Measurements from ENCODE around the gene SLC9C2.
A peak's percentile ranks its signal among the peaks of the same experiment; 100 is the strongest.
"Not testable (repeated sequence)": the region's sequence is repeated elsewhere in the genome, so short reads cannot be mapped to it uniquely, and the experiment has no call there.

SLC9C2 gene

DNA sequence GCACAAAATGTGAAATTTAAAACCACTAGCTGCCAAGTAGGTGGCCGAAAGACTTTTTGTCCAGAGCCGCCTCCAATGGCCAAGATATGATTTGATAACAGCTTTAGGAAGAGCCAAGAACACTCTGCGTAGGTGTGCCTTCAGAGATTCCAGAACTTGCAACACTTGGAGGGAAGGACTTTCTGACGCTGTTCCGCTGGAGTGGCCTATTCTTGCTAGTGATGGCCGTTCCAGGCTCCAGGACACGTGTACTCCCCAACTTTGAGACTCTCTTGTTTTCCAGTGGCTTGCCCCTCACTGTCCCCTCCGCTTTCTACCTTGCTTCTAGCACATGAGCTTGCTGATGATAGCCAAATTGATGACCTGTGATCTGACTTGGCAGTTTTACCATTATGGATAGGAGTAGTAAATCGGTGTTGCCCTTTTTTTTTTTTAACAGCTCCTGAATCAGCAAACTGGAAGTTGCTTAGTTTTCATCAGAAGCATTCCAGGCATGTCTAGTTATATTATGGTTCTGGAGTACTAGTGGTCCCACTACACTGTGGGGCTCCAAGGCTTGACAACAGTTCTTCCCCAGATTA is 124.7 kb downstream of the SLC9C2 start:
- no peak for DNase-seq

- DNase-seq, result peak; percentile 80
Measured at GRCh38 chr1:173477286-173478093, 125.4 kb downstream of the SLC9C2 start, which contains the start of gene PRDX6. Gene PRDX6, plus strand, starts transcription at chr1:173477335. Its CDS starts 63 bp downstream, at chr1:173477398.

DNA sequence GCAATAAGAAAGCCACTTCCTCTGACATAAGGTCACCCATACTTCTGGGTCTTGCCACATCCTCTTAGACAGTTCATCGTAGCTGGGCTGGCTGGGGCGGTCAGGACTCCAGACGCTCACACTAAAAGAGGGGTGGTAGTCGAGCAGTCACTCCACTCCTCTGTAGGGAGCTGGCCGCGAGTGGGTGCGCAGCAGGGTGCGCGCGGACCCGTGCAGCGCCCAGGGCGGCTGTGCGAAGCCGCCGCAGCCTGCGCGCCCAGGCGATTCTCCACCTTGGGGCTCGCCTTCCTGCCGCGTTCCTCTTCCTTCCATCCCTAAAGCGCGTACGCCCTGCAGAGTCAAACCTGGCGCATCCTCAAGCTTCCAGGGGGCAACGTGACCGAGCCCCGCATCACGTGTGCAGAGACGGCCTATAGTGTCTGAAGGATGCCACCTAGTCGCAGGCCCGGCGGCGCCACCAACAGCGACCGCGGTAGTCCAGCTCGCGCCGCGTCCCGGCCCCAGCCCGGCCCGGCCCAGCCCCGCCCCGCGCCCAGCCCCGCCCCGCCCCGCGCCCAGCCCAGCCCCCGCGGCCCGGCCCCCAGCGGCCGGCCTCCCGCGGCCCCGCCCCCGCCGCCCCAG is 126.1 kb downstream of the SLC9C2 start:
- DNase-seq, result peak; percentile 84

DNA sequence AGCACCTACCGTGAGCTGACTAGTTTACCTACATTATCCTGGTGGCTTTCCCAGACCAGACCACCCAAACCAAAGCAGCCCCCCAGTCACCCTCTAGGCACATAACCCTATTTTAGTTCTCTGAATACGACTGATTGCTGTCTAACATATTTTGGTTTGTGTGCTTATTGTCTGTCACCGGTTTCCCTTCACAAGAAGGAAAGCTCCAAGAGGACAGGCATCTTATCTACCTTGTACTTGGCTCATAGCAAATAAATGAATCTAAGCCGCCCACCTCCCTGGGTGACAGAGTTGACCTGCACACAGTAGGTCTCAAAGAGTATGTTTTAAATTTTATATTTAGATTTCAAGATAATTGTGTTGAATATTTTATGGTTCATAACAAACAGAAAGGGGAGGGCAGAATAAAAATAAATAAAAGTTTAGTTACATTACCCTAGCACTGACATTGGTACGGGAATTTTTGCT is 126.6 kb downstream of the SLC9C2 start:
- DNase-seq, result no peak

DNA sequence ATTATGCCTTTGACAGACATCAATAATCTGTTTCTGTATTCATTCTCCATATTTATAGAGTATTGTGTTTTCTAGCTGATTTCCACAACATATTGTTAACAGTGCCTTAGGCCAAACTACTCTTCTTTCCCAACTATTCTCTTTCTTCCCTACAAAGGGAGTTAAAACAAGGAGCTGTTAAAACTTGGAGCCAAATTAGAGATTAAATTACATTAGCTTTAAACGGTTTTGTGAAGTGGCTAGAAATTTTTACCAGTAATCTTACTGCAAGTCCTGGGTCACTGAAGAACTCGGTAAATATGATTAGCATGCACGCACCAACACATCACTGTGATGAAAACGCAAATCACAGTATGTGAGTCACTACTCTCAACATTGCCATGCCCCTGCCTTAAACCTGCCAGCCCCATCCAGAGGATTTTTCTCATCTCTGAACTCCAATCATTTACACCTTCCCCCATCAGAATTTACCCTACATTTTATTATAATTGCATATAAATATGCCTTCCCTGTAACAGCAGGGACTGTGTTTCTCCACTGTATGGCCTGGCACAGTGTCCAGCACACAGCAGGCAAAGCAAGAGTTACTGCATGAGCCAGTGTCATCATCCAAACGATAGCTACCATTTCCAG is 127.2 kb downstream of the SLC9C2 start:
- no peak for DNase-seq

- DNase-seq, result not testable (repeated sequence)
Measured at GRCh38 chr1:173474780-173475421, 128.0 kb downstream of the SLC9C2 start.

GRCh38 chr1:173474097-173474779 is 128.6 kb downstream of the SLC9C2 start:
- no peak for DNase-seq

DNA sequence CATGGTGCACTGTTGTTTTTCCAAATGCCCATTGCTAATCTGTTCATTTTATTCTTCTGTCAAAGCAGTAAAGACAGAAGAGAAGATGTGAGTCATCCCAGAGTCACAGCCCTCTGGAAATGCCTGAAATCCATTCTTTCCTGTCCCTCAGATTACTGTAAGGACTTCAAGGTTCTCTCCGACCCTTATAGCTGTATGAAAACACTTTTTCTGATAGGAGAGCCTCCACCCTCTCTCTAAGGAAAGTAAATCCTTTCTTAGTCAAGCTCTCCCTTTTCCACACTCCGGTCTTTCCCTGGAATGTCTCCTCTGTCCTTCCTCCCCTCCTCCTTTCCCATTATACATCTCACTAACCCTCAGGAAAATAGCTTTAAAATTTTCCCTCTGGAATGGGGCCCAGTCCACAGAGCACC is 129.3 kb downstream of the SLC9C2 start:
- DNase-seq, result no peak

- no peak for DNase-seq
Measured at GRCh38 chr1:173470608-173471007, 132.3 kb downstream of the SLC9C2 start.

GRCh38 chr1:173469656-173470055 is 133.2 kb downstream of the SLC9C2 start:
- DNase-seq, result no peak

DNA sequence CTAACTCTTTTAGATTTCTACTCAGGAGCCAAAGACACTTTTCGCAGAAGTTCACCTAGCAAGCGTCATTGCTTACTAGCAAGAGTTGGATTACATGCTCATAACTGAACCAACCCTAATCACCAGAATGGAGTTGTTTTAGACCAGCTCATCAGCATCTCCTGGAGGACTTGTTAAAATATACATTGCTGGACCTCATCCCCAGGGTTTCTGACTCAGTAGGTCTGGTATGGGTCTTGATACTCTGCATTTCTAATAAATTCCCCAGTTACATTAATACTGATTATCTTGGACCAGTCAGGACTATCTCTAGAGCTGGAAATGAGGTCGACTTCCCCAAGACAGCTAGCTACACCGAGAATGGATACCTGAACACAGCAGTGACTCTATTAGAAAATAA is 135.4 kb downstream of the SLC9C2 start:
- no peak for DNase-seq

DNA sequence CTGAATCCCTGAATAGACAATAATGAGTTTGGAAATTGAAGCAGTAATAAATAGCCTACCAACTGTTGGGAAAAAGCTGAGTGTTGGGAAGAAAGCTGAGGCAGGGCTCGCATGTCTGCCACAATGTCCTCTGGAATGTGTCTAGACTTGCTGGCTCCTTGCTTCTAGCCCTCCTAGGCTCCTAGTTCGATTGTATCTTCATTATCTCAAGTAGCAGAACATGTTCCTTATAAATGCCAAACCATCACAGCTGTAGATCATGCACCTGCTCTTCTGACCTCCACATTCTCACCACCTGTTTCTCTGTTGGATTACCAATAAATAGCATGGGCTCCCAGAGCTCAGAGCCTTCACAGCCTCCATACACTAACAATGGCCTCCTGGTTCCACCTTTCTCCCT is 138.7 kb downstream of the SLC9C2 start:
- DNase-seq, result not testable (repeated sequence)

GRCh38 chr1:173462666-173463065 is 140.2 kb downstream of the SLC9C2 start:
- DNase-seq, result not testable (repeated sequence)

DNA sequence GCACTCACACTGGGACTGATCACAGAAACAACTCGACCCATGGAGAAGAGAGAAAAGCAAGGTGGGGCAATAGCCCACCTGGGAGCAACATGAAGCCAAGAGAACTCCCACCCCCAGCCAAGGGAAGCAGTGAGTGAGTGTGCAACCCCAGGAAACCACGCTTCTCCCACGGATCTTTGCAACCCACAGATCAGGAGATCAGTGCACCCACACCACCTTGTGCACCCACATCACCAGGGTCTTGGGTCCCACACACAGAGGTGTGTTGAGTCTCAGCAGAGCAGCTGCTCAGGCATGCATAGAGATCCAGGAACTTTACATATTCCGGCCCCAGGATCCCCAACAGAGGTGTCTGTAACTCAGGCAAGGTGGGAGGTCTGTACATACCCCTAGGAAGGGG is 143.0 kb downstream of the SLC9C2 start:
- no peak for DNase-seq

DNA sequence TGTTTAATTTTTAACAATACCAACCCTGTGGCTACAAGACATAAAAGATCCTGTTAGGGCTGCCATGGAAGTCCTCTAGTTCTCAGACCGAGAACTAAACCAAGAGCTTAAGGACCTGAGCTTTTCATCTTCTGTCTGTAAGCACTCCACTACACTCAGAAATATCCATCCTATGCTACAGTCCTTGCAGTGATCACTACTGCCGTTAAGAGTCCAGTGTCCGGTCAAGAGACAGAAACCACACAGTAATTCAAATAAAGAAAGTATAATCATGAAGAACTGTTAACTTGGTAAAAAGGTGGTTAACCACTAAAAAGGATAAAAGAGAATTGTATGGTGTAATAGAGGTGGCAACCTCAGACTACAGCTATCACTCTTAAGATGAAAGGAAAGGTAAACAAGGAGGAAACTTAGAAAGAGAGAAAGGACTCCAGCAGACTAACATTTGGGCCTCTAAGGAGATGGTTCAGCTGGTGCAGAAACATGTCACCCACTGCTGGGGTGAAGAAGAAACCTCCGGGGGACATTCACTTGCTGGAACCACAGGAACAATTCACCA is 147.8 kb downstream of the SLC9C2 start:
- DNase-seq, result no peak

DNA sequence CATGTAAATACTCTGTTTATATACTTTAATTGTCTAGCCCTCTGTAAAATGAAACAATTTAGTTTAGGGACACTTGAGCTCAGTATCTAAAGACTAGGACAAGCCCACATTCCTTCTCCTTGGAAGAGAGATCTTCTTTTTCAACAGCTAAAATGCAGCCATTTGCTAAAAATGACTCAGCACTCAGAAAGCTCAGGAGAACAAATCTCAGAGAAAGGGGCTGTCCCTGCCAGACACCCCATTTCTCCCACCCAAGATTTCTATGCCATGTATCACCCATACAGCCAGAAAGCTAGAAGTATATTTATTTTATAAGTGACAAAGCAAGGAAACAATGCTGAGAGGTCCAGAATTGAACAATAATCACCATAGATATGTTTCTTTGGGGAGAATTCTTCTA is 148.9 kb downstream of the SLC9C2 start:
- no peak for DNase-seq

DNA sequence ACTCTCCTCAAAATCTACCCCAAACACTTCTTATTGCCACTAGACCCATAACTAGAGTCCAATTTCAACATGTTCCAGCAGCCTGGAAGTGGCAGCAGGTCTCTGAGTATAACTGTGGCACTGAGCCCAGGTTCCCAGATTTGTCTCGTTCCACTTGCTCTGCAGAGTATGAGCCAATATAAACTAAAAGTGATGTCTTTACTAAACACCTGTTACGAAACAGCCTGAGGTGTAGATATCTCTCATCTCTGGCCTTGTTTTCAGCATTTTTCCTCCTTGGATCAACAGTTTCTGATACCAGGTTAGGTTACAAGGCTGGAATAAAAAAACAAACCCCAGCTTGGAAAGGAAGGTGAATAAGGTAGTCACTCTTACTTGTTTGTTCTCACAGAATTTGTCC is 150.9 kb downstream of the SLC9C2 start:
- peak; percentile 74 for DNase-seq

All from NCI-H1694 (cell line).